Renal cortical epithelial cell (primary cell): ENCODE measurements around the gene OTOP2. TPM values are rescaled to one million over a fixed set of nuclear protein-coding genes. Genes with fewer than 3 reads are reported as not detected.

Source experiments
- DNase-seq: peaks from one replicate; pipeline ENCODE4 v3.0.0-alpha.2; 2011; ENCODE audit warnings: low read depth
- total RNA-seq: library from RNA; depleted of rRNA; stranded (reverse); fragments of >200 nt; gene quantifications from 2 replicates; pipeline ENCODE4 v1.2.3, GENCODE V29; 2014

OTOP2 gene
- total RNA-seq, 1 donor from 2014 or later, result not detected

- DNase-seq, result no peak
Observed at GRCh38 chr17:74923538-74924249, 379 bp upstream of the OTOP2 start.

- no peak for DNase-seq
Observed at GRCh38 chr17:74925242-74925641, 1.2 kb downstream of the OTOP2 start.

- no peak for DNase-seq
Observed at GRCh38 chr17:74928786-74929185, 4.7 kb downstream of the OTOP2 start.

- DNase-seq, result no peak
Observed at GRCh38 chr17:74930535-74931036, 6.5 kb downstream of the OTOP2 start.

GRCh38 chr17:74935048-74935447 lies 11.0 kb downstream of the OTOP2 start:
- DNase-seq, result no peak

- DNase-seq, result no peak
Observed at GRCh38 chr17:74935585-74936469, 11.8 kb downstream of the OTOP2 start, which contains the start of gene OTOP3. Gene OTOP3 (plus strand): TSS chr17:74935898. CDS start chr17:74935922, 24 bp downstream.

GRCh38 chr17:74936470-74936799 lies 12.4 kb downstream of the OTOP2 start:
- no peak for DNase-seq

- DNase-seq, result no peak
Observed at GRCh38 chr17:74937064-74938051, 13.3 kb downstream of the OTOP2 start.

- no peak for DNase-seq
Observed at GRCh38 chr17:74938194-74938950, 14.3 kb downstream of the OTOP2 start.

GRCh38 chr17:74939534-74939933 lies 15.5 kb downstream of the OTOP2 start:
- no peak for DNase-seq

- no peak for DNase-seq
Observed at GRCh38 chr17:74941128-74941725, 17.2 kb downstream of the OTOP2 start.

- DNase-seq, result peak; percentile 6
Observed at GRCh38 chr17:74943808-74944522, 19.9 kb downstream of the OTOP2 start.

GRCh38 chr17:74945543-74945942 lies 21.5 kb downstream of the OTOP2 start:
- DNase-seq, result no peak

GRCh38 chr17:74946641-74947040 lies 22.6 kb downstream of the OTOP2 start:
- DNase-seq, result no peak

- DNase-seq, result no peak
Observed at GRCh38 chr17:74947041-74947754, 23.1 kb downstream of the OTOP2 start.

- no peak for DNase-seq
Observed at GRCh38 chr17:74949455-74950115, 25.5 kb downstream of the OTOP2 start.

GRCh38 chr17:74950207-74950606 lies 26.1 kb downstream of the OTOP2 start:
- no peak for DNase-seq

GRCh38 chr17:74951065-74951464 lies 27.0 kb downstream of the OTOP2 start:
- DNase-seq, result no peak
